GM19395 (cell line): ENCODE measurements around the gene C6orf89.
A peak's percentile ranks its signal among the peaks of the same experiment; 100 is the strongest.
"Not testable (repeated sequence)": the region's sequence is repeated elsewhere in the genome, so short reads cannot be mapped to it uniquely, and the experiment has no call there.

Source experiments
- ATAC-seq: cut with Tn5 transposase; IDR thresholded peaks from one replicate; pipeline ENCODE4 v1.9.1; 2021; ENCODE audit warnings: mild to moderate bottlenecking, moderate library complexity; ENCODE audit not compliant: unreplicated experiment

The C6orf89 gene

DNA sequence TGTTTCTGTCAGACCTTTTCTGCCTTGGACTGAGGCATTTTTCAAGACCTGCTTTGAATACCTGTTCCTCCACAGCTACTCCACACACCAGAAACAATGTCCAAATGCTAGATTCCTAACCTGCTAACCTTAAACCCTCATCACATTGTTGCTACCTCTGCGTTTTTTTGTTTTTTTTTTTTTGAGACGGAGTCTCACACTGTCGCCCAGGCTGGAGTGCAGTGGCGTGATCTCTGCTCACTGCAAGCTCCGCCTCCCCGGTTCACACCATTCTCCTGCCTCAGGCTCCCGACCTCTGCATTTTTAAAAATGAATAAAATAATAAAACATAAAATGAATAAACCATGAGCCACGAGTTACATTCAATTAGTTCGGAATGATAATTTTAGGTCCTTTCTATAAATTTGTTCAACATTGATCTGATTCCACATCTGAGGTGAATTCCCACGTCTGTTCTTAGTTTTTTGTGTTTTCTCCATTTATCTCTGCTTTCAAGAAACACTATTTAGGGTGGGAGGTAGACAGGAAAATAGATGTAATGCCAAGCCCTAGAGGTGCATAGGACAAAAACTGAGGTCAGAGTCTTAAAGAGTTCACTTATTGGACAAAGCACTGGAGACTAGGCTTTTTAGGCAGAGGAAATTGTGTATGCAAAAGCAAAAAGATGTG is 1.3 kb downstream of the C6orf89 start:
- no peak for ATAC-seq

DNA sequence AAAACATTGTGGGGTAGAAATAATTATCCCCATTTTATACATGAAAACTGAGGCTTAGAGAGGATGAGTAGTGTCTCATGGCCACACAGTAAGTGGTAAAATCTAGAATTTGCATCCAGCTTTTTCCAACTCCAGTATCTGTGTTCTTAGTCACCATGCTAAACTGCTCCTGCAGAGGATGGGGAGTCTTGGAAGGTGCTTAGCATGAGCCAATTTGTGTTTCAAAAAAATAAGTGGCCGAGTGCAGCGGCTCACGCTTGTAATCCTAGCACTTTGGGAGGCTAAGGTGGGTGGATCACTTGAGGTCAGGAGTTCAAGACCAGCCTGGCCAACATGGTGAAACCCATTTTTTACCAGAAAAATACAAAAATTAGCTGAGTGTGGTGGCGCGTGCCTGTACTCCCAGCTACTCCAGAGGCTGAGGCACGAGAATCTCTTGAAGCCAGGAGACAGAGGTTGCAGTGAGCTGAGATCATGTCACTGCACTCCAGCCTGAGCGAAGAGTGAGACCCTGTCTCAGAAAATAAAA is 2.4 kb downstream of the C6orf89 start:
- no peak for ATAC-seq

DNA sequence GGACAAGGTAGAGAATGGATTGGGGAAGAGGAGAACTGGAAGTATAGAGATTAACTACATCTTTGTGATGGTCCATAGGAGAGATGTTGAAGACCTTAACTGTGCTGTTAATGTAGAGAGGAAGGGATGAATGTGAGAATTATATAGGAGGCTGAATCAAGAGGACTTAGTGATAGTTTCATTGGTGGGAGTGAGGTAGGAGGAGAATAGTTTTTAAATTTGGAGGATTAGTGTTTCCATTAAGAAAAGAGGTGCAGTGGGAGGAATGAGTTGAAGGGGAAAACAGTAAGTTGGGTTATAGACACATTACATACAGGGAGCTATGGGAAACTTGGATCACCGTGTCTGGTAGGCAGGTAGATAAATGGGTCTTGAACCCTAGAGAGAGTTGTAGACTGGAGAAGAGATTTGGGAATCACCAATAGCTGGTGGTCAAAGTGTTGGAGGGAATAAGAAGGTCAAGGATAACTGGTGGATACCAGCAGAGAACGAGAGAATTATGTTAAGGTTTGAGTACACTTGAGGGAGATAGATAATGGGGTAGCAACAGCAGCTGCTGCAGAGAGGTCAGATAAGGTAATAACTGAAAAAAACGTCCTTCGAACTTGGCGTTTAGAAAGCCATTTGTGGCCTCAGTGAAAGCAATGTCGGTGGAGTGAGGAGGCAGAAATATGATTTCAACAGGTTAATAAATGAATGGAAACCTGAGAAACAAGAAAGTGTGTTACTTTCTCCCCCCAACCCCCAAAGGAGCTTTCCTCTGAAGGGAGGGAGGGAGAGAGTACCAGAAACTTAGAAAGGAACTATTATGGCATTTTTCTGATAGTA is 3.1 kb downstream of the C6orf89 start:
- no peak for ATAC-seq

DNA sequence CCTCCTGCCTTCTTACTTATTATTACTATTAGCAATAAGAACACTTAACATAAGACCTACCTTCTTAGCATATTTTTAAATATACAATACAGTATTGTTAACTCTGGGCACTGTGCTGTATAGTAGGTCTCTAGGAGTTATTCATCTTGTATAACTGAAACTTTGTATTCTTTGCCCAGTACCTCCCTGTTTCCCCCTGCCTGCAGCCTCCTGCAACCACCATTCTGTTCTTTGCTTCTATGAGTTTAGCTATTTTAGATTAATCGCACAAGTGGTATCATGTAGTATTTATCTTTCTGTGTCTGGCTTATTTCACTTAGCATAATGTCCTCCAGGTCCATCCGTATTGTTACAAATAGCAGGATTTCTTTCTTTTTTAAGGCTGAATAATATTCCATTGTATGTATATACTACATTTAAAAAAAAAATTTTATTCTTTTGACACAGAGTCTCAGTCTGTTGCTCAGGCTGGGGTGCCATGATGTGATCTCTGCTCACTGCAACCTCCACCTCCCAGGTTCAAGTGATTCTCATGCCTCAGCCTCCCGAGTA is 4.4 kb downstream of the C6orf89 start:
- ATAC-seq = no peak

DNA sequence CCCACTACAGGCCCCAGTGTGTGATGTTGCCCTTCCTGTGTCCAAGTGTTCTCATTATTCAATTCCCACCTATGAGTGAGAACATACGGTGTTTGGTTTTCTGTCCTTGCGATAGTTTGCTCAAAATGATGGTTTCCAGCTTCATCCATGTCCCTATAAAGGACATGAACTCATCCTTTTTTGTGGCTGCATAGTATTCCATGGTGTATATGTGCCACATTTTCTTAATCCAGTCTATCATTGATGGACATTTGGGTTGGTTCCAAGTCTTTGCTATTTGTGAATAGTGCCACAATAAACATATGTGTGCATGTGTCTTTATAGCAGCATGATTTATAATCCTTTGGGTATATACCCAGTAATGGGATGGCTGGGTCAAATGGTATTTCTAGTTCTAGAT is 5.4 kb downstream of the C6orf89 start:
- not testable (repeated sequence) for ATAC-seq

DNA sequence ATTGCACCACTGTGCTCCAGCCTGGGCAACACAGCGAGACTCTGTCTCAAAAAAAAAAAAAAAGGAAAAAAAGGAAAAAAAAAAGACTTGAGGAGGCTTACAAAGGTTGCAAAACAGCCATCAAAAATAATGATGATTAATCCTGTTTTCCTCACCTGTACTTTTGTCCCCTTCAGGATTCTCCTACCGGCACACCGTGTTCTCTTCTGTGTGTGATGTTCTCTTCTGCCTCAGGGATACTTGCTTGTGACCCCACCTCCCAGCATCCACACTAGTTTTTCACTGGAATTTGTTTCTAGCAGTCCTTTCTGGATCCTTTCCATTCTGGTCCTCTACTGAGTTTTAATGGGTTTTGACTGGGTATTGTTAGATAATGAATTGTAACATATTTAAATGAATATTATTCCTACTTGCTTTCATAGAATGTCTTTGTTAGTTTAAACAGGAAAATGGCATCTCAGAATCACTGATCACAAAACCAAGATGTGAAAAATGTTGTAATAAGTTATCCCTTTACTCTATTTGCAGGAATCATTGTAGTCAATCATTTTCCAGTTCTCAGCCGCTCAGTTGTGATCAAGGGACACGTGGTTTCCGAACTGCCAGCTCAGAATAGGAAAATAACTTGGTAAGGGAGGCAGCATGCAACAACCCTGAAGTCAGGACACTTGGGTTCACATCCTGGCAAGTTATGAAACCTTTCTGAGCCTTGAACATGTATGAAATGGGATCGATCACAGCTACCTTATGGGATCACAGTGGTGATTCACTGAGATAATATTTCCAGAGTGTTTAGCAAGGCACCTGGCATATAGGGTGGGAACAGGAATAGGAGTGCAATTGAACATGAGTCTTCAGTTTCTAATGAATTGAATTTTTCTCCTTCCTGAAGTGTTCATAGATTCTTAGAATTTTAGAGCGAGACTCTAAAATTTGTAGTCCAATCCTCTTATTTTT is 8.5 kb downstream of the C6orf89 start:
- no peak for ATAC-seq

DNA sequence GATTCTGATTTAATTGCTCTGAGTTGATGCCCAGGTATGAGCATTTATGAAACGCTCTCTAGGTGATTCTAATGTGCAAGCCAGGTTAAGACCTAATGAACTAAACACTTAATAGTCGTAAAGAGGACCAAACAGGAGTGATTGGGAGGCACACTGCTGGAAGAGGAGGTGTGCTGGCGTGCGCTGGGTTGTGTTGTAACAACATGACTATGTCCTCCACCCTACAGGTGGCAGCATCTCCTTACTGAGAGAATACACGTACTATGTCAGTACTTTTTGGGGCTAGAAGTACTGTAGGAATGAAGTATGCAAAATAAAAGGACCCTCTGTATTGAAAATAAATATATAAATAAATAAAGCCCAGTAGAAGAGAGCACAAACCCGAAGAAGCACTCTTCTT is 11.9 kb downstream of the C6orf89 start:
- no peak for ATAC-seq

DNA sequence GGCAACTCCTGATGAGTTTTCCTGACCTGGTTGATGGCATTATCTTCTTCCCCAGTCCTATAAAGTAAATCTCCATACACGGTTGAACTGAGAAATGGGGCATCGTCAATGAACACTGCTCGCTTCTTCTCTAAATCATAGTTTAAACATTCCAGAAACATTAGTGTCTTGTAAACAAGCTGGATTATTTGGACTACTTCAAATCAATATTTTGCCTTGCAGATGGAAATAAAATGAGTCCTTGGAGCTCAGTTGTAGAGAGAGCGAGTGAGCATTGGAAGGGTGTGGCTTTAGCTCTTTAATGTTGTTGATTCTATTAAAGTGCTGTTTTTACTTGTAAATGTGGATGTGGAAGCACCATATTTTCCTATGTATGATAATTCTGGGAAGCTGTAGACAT is 18.4 kb downstream of the C6orf89 start:
- no peak for ATAC-seq

DNA sequence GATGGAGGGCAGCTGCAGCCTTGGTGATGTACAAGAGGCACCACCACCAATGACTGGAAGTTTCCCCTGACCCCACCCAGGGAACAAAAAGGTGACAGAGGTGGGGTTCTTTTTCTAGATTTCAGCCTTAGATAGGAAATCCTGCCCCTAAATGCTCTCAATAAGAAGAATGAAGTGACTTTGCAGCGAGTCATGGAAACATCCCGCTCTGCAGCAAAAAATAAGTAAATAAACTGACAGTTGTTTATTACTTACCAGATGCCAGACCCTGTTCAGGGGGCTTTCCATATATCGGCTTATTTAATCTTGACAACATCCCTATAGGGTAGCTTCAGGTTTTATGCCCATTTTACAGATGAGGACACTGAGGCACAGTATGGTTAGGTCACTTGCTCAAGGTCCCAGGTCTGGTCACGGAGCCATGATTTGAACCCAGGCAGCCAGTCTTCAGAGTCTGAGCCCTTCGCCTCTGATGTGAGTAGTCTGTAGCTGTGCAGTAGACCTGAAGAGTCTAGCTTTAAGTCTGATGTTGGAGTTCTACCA is 19.2 kb downstream of the C6orf89 start:
- ATAC-seq = no peak

DNA sequence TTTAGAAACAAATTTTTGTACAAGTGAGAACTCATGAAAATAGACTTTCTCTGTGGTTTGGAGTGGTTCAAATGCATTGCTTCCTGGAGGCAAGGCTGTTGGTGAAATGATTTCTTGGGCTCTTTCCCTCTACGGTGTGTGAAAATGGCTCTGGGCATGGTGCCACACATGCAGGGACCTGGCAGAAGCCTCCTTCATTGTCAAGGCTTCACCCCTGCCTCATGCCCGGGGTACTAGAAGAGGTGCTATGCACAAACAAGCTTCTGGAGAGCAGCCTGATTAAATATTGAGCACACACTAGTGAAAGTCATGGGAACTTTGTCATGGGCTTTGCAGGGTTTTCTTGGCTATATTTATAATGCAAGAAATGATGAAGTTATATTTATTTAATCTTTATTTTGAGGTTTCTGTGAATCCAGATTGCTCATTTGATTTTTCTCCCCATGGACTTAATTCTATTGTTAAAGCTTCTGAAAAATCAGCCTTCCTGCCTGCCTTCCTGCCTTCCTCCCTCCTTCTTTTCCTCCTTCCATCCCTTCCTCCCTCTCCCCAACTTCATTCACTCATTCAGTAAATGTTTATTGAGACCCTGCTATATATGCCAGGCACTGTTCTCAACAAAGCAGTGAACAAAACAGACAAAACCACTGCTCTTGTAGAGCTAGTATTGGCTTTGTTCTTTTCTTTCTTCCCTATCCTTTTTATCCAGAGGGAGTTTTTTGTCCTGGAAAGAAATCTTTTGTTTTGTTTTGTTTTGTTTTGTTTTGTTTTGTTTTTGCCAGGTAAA is 21.0 kb downstream of the C6orf89 start:
- ATAC-seq = no peak

DNA sequence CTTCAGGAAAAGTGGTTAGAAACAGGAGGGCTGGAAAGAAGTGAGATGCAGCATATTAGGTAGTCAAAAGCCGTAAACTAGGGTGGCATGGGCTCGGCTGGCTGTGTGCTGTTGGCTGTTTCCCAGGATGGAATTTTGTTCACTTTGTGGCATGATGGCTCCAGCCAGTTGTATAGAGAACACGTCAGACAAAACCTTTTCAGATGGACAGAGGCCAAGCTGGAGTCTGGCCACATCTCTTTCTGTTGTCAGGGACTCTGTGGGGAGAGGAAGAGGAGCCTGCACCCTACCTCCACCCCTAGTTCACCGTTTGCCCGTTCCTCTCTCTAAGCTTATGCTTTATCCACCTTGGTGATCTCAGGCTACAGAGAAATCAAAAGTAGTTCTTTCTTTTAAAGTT is 22.0 kb downstream of the C6orf89 start:
- no peak for ATAC-seq

DNA sequence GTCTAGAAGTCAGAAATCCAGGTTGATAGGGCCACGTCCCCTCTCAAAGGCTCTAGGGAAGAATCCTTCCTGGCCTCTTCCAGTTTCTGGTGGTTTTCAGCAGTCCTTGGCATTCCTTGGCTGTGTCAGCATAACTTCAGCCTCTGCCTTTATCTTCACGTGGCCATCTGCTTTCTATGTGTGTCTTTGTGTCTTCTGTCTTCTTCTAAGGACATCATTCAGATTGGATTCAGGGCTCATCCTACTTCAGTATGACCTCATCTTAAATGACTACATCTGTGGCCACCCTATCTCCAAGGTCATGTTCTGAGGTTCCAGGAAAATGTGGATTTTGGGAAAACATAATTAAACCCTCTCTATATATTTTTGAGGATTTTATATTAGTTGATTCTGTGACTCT is 23.0 kb downstream of the C6orf89 start:
- no peak for ATAC-seq

DNA sequence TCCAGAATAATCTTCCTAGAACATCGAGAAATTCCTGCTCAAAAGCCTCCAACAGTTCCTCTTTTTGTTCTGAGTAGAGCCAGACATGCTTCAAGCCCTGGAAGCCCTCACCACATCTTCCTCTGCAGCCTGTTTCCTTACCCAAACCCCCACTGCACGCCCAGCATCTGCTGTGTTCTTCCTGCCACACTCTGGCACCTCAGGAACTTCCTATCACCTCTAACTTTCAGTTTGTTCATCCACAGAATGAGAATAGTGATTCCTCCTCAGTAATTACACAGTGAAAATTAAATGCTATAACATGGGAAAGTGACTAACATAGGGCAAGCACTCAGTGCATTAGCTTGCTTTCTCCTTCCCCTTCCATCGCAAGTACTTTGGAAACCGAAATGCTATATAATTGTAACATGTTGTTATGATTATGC is 26.3 kb downstream of the C6orf89 start:
- peak; percentile 33 for ATAC-seq

DNA sequence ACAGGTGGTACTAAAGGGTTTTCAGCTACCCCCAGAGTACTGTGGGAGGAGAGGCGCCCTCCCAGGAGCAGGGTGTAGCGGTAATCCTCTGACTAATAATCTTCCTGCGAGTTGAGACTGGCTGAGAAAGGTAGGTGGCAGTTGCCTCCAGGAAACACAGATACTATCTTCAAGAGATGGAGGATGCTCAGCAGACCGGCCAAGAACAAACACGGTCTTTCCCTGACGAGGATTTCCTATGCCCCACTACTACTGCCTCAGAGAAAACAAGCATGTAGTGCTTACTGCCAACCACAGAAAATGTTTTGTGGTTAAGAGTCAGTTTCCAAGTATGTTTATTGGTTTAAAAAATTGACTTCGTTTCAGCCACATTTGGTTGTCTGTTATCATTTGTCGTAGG is 26.8 kb downstream of the C6orf89 start:
- ATAC-seq = peak; percentile 96

DNA sequence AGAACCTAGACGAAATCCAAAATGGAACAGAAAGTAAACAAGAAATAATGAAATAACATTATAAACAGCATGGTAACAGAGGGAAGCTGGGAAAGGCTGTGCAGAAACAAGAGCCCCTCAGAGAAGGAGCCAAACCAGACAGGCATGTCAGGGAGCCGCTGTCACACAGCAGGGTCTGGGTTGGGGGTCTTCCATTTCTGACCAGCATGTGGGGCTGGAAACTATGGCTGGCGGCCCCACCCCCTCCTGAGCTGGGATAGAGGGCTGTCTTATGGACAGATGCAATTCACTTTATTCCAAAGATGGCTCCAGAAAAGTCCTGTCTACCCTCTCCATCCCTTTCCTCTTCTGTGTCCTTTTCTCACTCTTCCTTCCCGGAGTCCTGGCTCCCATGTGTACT is 27.3 kb downstream of the C6orf89 start:
- ATAC-seq = peak; percentile 15

DNA sequence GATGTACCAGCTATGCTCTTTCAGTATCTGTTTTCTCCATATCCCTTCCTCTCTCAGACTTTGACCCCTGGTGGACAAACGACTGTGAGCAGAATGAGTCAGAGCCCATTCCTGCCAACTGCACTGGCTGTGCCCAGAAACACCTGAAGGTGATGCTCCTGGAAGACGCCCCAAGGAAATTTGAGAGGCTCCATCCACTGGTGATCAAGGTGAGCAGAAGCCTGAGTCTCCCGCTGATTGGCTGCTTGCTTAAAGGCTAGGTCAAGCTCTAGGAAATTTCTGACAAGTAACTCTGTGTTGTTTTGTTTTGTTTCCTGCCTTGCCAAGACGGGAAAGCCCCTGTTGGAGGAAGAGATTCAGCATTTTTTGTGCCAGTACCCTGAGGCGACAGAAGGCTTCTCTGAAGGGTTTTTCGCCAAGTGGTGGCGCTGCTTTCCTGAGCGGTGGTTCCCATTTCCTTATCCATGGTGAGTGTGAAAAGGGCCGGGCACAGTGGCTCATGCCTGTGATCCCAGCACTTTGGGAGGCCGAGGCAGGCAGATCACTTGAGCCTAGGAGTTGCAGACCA is 28.6 kb downstream of the C6orf89 start:
- ATAC-seq = no peak

DNA sequence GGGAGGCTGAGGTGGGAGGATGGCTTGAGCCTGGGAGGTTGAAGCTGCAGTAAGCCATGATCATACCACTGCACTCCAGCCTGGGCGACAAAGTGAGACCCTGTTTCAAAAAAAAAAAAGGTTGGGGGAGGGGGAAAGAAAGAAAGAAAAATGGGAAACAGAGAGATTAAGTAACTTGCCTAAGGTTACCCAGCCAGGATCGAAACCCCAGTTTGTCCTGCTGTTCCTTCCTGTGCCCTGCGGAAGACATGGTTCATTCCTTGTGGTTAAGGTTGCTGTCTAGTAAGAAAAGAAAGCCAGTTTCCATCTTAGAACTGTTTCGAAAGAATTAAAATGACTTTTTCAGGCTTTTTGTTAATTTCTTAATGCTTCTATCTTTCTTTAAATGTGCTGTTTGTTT is 29.8 kb downstream of the C6orf89 start:
- ATAC-seq = no peak

DNA sequence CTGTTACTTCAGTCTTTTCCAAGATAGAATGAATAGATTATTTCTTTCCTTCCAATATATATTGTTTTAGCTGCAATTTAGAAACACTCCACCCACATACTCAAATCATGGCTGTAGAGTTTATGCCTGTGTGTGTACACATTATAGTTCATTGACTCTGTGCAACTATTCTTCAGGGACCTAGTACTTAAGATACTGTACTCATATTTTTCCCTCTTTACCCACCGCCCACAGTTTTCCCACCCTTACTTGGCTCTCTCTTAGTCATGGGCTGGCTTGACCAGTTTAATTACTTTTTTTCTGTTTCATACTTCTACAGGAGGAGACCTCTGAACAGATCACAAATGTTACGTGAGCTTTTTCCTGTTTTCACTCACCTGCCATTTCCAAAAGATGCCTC is 30.4 kb downstream of the C6orf89 start:
- ATAC-seq = no peak

DNA sequence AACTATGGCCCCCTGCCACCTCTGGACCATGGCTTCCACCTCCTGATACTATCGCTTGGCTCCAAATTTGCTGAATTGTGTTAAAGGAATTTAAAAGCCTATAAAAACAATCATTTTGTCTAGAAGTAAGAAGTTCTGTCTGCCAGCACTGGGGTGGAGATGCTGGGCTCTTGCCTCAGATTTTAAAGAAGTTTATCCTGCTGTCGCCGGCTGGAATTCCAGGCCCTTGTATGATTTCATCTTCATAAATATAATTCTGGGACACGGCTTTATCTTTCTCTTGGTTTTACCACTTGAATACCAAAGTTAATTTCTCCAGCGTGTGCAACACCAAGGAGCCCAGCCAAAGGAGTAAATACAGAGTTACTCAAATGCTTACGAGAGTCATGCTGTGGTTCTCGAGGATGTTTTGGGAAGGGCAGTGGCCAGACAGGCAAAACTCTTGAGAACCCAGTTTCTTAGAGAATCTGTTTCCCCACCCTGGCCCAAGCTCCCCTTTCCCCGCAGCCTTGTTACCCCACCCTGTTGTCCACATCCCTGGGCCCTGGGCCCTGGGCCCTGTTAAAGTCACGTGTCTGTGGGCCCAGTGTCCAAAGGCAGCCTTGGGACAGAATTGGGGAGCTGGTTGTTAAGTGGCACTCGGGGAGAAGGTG is 31.9 kb downstream of the C6orf89 start:
- no peak for ATAC-seq
